Uterus (tissue), 2 donors: ENCODE data around the gene PYGL.

Experiments
- CTCF ChIP-seq, 4 experiments: fragments of 200-600 bp in 2 of 4; fragments of 450-650 bp in 2 of 4; sonication (generic) in 2 of 4; IDR thresholded peaks; one replicate each; pipeline ENCODE4 v1.5.1; 2016 to 2019; ENCODE audit warnings: antibody characterized with exemption in 4 of 4, mild to moderate bottlenecking in 2 of 4, moderate library complexity in 1 of 4
- POLR2A ChIP-seq, 2 donors: fragments of 450-650 bp; IDR thresholded peaks; one replicate each; pipeline ENCODE4 v1.6.1; 2016; ENCODE audit warnings: antibody characterized with exemption in 2 of 2, mild to moderate bottlenecking in 1 of 2, moderate library complexity in 1 of 2

- TF ChIP-seq CTCF (IDR thresholded peaks at IDR 0.05) (no peak), POLR2A (IDR thresholded peaks at IDR 0.05) (no peak)
These were observed 68.8 kb downstream of the PYGL start for GRCh38 chr14:50875359-50876070.
